ENCODE data around the gene DOCK8.

The DOCK8 gene

DNA sequence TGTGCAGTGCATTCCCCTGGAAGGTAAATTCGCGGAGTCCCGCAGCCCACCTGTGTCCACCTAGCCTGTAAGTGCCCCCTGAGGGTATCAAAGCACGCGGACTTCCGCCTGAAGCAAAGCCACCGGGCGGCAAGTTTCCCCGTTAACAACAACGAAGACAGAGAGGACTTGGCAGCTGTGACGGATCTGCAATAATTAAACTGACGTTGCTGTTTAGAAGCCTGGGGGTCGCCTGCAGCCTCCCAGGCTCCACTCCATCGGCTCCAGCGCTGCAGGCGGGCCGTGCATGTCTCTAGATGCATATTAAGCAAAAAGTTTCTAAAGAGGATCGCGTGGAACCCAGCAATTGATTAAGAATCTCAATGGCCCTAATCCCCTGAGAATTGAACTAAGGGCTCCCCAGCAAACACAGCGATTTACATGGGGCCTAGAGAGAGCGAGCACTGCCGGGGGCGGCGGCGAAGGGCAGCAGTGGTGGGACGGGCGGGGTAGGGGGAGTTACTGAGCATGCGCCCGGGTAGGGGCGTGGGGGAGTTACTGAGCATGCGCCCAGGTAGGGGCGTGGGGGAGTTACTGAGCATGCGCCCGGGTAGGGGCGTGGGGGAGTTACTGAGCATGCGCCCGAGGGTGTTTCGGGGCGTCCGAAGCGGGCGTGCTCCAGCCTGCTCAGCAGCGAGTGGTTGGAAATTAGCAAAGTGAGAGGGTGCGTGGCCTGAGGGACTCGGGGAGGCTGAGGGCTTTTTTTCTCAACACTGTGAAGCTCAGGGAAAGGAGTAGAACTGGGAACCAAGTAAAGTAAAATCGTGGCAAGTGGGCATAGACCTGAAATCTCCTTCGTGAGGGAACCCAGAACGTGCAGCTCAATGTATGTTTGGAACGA is 255.2 kb downstream of the DOCK8 start:
- DNase-seq = peak; percentile 89

DNA sequence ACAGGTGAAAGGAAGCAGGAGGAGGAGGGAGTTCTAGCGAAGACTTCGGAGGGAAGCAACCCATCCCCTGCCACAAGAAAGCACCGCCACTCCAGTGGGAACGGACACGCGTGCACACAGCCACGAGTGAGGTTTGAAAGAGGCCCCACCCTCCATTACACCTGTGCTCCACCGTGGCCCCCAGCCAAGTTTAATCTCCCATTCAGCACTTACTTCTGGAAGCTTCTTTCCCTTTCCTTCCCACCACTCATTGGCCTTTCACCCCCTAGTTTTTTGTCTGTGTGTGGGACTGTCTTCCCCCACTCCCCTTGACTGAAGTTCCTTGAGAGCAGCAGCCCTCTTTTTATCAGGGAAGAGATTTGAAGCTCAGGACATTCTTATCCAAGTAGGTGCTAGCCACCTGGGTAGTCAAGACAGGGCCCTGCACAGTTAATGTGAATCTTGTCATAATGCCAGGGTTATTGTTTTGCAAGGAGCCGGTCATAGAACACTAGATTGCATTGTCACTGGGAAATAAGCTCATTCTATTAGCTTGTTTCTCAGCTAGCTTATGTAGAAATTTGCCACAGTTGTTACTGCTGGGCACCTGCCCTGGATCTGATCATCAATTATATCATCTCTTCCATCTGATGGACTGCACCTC is 256.0 kb downstream of the DOCK8 start:
- no peak for DNase-seq

DNA sequence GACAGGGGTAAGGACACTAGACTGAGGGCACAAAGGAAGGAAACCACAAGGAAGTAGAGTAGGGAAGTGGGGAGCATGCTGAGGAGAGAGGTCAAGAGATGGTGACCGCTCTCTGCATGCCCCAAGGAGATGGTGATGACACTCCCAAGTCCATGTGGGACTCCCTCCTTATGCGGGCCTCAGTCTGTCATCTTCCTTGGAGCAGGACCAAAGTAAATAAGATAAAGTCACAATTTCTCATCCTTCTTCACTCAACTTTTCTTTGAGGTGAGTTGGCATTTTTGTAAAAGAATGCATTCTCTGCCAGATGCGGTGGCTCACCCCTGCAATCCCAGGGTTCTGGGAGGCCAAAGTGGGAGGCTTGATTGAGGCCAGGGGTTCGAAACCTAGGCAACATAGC is 256.7 kb downstream of the DOCK8 start:
- DNase-seq = no peak

DNA sequence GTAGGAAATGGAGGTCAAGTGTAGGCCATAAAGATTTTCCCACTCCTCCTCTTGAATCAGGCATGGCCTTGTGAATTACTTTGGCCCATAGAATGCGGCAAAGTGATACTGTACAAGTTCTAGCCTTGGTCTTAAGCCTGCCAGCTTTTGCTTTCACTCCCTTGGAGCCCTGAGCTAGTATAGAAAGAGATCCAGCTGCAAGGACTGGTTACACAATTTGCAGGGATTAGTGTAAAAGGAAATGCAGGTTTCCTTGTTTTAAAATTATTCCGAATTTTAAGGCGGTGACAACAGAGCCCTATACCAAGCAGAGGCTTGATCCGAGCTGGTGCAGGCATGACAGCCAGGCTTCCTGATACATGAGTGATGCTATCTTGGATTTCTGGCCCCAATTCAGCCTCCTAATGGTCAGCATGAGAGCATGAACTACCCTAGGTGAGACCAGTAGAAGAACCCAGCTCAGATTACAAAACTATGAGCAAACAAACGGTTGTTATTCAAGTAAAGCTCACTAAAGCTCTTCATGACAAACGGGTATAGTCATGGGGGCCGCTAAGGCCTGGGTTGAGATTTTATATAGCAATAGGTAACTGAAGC is 257.9 kb downstream of the DOCK8 start:
- DNase-seq = no peak

DNA sequence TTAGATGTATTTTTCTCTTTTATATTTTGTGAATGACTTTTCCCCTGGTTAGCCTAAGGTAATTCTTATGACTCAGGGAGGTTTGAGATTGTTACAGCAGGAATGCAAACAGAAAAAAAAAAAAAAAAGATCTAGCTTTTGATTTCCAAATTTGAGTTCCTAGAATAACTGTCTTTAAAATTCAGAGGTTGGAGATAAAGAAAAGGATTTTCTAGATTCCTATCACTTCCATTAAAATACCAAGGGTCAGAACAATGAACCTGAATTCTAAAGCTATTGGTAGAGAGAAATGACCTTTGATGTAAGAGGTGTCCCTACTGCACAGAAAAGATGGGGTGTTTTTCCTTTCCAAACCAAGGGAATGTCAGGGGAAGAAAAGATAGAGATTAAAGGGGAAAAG is 262.5 kb downstream of the DOCK8 start:
- DNase-seq = no peak

DNA sequence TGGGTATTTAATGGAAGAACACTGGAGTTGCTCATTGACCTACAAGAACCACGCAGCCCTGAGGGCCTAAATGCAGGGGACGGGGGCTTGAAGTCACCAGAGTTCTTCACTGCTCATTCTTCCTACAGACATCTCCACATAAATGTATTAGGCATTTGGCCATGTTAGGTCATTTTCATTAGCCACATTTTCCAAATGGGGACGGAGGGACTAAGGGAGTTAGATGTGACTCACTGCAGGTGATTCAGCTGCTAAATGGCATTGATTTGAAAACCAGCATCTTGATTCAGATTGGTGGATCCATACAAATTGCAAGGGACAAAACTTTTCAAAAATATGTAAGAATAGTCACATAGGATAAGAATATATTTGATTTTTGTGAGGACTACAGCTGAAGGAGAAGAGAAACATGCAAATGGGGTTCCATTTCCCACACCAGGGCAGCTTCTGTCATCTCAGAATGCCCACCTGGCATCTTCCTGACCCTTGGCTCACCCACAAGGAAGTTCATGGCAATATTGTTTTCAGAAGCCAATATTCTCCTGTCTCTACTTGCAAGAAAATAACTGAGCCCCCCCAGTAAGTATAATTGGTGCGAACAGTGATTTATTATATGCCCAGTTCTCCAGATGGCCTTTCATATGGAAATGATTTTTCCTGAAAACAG is 264.8 kb downstream of the DOCK8 start:
- no peak for DNase-seq

DNA sequence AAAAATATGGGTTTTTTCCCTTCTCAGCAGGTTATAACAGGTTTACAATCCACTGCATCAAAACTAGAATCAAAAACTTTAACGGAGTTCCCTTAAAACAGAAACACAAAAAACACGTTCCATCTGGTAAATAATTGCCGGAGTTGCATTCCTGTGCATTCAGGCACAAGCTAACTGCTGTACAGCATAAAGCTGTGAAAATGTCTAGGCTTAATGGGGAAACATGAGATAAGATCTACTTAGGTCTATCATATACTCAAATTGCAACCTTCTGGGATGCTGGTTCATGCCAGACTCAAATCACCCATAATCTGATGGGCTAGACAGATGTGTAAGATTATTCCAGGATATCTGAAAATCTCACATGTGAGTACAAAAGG is 265.3 kb downstream of the DOCK8 start:
- no peak for DNase-seq

DNA sequence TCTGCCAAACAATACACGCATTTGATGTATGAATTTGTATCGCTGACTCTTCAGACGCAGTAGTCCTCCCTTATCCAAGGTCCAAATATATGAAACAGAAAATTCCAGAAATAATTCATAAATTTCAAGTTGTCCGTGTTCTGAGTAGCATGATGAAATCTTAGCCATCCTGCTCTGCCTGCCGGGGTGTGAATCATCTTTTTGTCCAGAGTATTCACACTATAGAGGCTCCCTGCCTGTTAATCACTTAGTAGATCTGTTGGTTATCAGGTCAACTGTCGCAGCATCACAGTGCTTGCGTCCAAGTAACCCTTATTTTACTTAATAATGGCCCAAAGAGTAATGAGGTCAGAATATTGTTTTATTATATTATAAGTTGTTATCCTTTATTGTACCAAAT is 268.1 kb downstream of the DOCK8 start:
- no peak for DNase-seq

DNA sequence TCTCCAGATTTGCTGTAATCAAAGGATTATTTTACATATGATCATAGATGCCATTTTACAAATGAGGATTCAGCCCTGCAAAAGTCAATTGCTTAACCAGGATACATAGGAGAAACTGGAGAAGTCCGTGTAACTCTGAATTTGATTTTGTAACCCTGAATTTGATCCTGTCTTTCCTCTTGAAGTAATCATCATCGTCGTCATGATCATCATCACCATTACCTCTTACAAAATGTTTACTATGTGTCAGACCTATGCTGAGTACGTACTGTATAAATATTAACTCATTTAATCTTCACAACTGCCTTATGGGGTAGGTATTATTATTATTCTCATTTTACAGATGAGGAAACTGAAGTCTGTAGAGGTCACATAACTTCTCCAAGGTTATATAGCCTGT is 271.5 kb downstream of the DOCK8 start:
- no peak for DNase-seq

DNA sequence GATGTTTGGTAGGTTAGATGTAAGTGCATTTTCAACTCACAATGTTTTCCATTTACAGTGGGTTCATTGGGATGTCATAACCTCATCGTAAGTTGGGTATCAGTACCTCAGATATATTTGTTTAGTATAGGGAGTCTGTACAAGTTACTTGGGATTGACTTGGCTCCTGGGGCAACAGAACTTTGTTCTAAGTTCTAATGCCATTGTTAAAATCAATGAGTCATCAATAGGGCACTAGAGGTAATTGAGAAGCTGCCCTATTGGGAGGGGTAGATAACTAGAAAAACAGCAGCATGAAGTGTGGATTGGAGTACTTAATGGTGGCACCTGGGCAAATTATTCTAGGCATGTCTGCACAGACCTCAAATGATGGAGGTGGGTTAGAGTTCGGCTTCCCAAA is 272.8 kb downstream of the DOCK8 start:
- DNase-seq = no peak

DNA sequence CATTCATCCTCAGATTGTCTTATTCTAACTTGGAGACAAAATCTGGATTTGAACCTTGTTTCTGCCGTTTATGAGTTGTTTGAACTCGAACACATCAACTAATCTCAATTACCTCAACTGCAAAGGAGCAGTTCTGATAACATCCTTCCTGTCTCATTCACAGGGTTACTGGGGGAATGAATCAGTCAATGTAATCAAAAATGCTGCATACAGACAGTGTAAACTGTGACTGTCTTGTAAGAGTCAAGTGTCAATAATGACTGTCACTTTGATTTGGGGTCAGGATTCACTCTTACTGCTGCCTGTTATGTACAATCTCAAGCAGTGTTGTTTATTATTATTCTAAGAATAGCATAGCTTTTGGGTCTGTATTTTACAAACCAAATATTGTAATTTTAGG is 273.8 kb downstream of the DOCK8 start:
- DNase-seq = no peak

DNA sequence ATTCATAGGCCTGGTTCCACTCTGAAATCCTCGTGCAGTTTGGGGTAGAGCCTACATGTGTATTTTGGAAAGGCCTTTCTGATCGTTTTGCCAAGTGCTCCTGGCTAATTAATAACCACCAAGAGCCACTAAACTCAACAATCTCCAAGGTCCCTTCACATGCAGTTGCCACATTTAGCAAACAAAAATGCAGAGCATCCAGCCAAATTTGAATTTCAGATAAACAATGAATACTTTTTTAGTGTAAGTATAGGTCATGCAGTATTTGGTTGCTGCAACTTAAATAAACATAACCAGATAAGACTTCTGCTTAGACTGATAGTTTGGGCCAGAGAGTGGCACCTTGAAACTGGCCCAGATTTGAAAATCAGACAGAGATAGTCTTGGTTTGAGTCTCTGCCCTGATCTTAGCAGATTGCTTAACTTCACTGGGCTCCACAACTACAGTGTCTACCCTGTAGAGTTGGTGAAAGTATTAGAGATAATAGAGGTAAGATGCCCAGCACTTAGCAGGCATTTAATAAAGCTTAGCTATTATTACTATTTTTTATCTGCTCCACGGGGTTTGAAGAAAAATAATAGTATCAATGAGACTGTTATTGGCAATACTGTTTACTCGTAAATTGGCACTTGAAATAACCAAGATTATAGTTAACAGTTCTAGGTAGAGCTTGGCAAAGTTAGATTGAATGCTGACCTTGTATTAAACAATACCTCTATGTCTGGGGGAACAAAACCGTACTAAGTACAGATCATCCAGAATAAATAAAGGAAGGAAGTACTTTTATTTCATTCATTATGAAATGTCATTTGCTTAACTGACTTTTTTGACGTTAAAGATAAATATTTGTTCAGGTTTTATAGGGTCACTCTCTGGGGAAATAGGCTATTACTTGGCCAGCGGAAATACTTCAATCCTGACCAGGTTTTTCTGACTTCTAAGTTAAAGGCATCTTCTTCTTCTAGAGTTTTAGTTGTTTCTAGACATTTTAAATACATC is 274.8 kb downstream of the DOCK8 start:
- no peak for DNase-seq

DNA sequence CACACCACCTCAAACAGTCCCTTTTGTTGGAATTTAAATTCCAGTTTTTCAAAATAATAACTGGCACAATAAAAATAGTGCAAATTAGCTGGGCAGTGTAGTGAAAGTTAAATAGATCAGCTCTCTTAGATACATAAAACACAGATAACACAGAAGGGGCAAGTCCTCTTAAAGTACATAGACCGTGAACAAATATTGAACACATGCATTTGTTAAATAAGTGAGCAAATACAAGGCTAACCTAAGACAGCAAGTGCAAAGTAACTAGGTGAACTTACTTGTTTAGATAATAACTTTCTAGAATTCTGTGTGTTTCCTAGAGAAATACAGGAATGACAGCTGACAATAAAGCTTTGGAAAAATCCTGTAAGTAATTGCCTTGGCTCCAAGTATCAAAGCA is 280.1 kb downstream of the DOCK8 start:
- DNase-seq = no peak

DNA sequence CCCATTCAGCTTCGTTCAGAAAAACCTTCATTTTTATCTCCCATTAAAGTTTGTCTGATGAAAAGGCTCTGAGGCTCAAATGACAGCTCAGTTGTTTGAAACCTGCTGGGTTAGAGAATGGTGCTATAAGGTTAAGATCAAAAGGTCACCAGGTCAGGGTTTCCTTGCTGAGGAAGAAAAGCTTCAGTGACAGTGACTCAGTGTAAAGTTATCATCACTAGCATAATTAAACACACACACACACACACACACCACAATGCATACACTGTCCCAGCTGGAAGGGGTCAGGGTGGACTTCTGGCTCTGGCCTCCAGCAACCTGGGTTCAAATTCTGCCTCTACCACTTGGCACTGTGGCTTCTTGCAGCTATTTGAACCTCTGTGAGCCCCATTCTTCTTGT is 281.1 kb downstream of the DOCK8 start:
- DNase-seq = no peak

DNA sequence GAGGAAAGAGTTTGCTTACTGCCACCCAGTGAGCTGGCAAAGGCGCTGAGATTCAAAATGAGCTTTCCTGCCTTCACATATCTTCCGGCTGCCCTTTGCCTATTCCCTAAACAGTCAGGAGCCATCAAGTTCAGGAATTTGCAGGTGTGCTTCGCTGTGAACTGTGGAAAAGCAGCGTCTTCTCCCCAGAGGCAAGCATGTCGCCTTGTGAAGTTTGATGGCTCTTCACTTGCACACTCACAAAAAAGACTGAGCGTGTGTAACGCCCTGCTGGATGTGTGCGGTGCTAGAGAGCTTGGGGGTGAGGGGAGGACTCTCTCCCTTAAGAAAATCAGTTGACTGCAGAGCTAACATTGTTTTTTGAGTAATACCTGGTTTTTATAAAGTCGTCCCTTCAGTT is 288.7 kb downstream of the DOCK8 start:
- no peak for DNase-seq

DNA sequence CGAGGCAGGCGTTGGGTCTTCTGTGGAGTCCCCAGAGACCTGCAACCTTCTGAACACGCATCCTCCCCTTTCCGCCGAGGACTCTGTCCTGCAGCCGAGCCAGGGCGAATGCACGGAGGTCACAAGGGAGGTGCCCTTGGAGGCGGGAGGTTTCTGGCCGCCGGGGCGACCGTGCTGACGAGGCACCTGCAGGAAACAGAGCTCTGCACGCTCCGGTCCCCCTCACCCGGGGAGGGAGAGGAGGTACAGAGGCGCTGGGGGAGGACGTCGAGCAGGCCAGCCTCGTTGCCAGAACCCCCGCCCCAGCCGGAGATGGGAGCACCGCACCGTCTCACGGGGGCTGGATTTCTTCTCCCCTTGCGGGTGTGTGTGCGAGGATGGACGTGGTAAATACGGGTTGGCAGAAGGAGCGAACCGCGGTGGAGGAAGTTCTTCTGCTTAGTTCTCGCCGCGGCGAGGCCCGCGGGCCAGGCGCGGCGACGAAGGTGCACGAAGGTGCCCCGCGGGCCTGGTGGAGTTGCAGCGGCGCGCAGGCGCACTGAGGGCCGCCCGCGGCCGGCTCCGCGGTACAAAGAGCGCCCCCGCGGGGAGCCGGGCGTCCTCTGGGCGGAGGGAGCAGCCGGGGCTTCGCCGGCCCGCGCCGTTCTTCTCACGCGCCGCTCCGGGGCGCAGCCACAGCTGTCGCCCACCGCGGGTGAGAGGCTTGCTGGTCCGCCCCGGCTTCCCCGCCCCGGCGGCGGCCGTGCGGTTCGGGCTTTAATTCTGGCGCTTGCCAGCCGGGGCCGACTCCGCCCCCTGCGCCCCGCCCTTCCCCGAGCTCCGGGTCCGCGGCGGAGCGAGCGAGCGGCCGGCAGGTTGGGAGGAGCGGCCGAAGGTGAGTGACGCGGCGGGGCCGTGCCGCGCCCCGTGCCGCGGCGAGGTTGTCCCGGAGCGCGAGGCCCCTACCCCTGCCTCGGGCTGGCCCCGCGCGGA is 289.5 kb downstream of the DOCK8 start, which contains the start of gene KANK1:
Gene KANK1 (plus strand): TSS at position 815 of the 972 bp plus-strand sequence.
- peak; percentile 81 for DNase-seq

DNA sequence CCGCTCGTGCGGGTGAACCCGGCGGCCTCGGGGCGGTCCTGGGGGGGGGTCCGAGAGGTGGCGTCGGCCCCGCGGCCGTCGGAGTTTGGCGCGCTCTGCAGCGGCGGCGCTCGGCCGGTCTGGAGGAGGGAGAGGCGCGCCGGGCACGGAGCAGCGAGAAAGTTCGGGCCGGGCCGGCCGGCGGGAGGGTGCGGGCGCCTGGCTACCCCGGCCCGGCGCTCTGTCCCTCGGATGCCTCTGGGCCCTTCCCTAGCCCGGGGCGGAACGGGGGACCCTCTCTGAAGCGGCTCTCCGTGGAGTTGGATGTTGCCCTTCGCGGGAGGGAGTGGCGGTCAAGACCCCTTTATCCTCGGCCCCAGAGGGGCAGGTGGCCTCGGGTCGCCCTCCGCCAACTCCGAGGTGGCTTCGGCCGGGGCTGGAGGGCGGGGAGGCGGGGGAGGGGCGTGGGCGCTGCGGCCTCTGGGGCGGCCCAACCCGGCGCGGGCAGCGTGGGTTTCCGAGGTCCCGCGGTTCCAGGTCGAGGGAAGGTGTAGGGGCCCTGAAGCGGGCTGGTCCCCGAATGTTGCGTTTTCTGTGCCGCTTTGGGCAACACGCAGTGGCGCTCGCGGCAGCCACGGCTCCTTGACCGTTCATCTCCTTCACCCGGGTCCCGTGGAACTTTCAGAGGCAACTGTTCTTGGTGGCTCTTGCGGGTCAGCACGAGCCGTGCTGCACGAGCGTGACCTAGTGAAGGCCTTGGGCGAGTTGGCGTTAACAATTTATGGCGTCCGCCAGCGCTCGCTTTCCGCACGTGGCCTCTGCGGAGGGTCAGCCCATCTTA is 290.5 kb downstream of the DOCK8 start:
- peak; percentile 43 for DNase-seq

DNA sequence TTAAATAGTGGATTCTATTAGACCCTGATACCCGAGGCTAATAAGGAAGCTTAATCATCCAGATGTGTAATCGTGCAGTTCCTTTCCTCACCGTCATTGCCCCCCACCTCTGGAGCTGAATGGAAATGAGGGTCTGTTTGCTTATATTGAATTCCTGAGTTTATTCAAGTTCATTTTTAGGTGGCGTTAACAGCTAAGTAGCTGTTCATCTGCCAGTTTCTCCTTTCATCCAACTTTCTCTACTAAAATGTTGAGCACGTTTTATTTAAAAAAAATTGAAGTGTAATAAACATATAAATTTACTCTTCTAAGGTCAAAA is 291.0 kb downstream of the DOCK8 start:
- DNase-seq = no peak

DNA sequence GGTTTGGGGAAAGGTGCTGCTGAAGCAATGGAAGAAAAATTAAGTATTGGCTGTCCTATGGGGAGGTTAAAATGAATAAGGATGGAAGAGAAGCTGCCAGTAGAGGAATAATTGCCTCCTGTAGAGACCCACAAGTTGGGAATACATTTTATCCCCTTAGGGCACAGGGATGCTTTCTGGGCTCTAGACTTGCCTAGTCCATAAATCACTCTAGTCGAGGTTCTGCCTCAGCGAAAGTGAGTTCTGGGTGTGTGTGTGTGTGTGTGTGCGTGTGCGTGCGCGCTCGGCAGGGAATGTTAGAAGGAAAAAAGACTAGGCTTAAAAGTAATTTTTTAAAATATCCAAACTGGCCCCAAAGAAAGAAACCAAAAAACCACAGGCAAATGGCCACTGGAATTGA is 291.6 kb downstream of the DOCK8 start:
- no peak for DNase-seq

DNA sequence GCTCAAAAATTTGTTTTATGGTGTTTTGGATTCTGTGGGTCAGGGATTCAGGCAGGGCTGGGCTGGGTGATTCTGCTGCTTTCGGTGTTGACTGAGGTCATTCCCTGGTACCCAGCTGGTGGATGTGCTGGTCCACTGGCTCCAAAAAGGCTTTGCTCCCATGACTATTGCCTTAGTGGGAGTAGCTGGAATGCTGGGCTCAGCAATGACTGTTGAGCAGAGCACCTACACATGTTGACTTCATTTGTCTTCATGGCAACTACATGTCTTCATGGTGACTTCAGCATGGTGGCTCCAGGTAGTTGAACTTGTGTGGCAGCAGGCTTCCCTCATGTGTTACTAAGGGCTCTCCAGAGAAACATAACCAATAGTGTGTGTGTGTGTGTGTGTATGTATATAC is 297.2 kb downstream of the DOCK8 start:
- no peak for DNase-seq

Data from activated CD4-positive, CD25-positive, alpha-beta regulatory T cell treated with anti-CD3 and anti-CD28 coated beads, Interleukin-2, amount 50 U/mL, for 72 hours (primary cell).